Smooth muscle cell of the brain vasculature (primary cell): ENCODE measurements around the gene BEND6.
"Not testable (repeated sequence)": the region's sequence is repeated elsewhere in the genome, so short reads cannot be mapped to it uniquely, and the experiment has no call there.

Experiments
- DNase-seq: peaks from one replicate; pipeline ENCODE4 v3.0.0-alpha.2; 2012; ENCODE audit warnings: low read depth, low spot score

BEND6 gene

DNA sequence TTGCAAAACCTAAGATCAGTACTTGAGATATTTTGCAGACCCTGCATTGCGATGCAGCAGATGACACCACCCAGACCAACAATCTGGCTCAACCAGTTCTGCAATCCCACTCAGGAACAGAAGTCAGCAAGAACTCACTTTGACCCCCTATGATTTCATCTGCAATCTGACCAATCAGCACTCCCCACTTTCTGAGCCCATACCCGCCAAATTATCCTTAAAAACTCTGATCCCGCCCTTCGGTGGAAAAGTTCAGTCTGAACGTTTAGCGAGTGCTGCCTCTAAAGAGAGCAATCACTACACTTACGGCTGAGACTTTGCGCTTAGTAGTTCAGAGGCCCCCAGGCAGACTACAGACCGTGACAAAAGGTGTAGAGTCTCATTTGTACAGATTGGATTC, 74.3 kb downstream of the BEND6 start:
- DNase-seq: no peak

DNA sequence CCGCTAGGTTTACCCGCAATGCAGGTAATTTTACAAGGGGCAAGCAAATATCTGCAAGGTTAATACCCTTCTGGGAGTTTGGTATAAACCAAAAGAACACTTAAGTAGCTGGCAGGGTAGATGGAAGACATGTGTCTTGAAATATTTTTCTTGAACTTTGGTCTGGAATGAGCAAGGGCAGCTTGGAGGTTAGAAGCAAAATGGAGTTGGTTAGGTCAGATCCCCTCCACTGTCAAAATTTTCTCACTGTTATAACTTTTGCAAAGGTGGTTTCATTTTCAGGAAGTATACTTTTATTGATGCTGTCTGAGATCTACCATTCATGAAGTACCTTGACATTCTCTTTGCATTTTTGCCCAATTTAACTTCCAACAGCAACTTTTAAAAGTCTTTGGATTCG, 78.3 kb downstream of the BEND6 start:
- DNase-seq: no peak

DNA sequence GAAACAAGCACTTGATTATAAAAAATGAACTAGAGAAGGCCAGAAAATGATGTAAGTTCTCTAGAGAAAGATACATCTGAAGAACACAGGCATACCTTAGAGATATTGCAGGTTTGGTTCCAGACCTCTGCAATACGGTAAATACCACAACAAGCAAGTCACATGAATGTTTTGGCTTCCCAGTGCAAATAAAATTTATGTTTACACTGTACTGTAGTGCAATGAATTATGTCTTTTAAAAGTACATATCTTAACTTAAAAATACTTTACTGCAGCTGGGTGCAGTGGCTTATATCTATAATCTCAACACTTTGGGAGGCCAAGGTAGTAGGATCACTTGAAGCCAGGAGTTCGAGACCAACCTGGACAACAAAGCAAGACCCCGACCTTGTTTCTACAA, 80.6 kb downstream of the BEND6 start:
- no peak for DNase-seq

DNA sequence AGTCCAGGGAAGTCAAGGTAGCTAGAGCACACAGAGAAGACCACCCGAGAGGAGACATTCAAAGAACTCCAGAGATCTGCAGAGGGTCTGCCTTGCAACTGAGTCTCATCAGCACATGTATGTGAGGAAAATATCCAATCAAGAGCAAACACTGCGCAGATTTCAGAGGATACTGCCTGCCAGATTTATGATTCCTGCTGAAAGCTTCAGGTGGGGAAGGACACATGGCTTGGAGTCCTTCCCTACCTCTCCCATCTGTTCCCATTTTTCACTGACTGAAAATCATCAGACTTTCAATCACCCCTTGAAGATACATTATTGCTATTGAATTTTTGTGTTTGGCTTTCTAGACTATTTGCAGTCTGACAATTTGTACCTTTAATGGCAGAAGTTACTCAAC, 84.0 kb downstream of the BEND6 start:
- no peak for DNase-seq

DNA sequence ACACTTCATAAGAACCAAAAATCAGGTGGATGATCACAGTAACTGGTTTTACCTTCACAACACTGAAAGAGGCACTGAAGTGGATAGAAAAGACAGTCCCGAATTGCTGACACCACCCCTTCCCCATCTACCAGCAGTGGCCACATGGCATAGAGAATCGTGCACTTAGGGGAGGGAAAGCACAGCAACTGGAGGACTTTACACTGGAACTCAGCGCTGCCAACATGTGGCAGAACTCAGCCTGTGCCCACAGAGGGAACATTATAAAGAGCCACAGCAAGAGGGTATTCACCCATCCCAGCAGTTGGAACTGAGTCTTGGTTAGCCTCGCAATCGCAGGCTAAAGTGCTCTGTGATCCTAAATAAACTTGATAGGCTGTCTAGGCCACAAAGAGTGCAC, 85.1 kb downstream of the BEND6 start:
- DNase-seq: no peak

DNA sequence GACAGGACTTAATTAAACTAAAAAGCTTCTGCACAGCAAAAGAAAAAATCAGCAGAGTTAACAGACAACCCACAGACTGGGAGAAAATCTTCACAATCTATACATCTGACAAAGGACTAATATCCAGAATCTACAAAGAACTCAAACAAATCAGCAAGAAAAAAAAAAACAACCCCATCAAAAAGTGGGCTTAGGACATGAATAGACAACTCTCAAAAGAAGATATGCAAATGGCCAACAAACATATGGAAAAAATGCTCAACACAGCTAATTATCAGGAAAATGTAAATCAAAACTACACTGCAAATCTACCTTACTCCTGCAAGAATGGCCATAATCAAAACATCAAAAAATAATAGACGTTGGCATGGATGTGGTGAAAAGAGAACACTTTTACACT, 89.2 kb downstream of the BEND6 start:
- DNase-seq: not testable (repeated sequence)

DNA sequence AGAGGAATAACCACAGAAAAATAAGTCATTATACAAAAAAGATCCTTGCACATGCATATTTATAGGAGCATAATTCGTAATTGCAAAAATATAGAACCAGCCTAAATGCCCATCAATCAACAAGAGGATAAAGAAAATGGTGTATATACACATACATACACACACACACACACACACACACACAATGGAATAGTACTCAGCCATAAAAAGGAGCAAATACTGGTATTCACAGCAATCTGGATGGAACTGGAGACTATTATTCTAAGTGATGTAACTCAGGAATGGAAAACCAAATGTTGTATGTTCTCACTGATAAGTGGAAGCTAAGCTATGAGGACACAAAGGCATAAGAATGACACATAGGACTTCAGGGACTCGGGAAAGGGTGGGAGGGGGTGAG, 89.7 kb downstream of the BEND6 start:
- no peak for DNase-seq

DNA sequence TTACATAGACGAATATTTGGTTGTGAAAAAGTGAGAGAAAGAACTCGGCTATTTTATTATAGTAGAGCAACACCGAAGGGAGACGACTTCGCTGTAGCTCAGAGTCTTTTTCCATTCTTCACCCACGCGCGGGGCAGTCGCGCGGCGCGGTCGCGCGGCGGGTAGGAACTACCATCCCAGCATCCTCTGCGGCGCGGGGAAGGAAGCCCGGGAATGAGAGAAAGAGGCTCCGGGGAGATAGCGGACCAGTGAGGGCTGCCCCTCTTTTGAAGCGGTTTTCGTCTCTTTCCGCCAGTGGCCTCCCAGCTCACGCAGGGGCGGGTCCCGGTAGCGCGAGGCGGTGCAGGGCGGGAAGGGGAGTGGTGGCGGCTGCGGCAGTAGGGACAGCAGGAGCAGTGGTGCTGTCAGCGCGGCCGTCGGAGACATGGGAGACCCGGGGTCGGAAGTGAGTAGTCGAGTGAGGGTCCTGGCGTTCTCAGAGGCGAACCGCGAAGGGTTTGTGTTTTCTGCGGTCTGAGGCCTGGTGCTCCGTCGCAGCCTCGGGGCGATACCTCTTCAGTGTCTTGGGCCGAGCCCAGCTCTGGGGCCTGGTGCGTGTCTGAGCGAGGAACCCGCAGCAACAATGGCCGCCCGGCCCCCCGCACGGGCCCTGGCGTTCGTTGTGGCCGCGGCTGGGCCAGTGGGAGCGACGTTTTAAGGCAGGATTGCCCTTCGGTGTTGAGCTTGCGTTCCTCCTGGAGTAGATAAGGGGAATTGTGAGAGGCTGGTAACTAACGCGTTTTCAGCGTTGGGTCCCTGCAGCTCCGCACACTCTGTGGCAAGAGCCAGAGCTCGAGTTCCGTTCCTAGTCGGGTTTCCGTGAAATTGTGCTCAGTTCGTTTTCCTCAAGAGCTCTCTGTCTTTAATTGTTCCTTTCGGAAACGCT, 91.7 kb downstream of the BEND6 start, which contains the start of gene KIAA1586:
KIAA1586 (plus strand) TSS at position 362 of the 925 bp plus-strand sequence; CDS start at position 425, 63 bp downstream.
- DNase-seq: peak; percentile 55

DNA sequence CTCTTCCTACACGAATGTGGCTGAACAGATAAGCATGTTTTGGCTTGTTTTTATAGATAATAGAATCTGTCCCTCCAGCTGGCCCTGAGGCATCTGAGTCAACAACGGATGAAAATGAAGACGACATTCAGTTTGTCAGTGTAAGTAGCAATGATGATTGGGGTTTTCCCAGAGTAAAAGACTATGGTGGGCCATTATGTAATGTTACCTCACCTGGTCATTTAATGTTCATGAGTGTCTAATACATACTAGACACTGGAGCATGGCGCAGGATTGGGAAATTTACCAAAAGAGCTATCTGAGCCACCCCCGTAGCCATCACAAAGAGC, 92.3 kb downstream of the BEND6 start:
- DNase-seq: not testable (repeated sequence)

DNA sequence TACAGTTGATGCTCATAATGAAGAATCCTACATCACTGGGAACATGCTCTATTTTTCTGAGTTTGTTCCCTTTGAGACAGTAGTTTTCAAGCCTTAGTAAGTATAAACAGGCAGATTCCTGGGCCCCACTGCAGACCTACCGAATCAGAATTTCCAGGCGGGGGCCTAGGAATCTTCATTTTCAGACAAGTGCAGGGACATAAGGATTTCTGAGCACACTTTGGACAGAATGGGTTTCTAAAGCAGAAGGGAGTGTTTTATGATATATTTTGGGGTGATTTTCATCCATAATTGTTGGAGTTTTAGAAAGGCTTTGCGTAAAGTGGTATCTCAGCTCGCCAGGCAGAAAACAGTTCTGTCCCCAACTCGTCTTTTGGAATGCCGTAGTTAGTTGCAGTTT, 93.0 kb downstream of the BEND6 start:
- DNase-seq: not testable (repeated sequence)

DNA sequence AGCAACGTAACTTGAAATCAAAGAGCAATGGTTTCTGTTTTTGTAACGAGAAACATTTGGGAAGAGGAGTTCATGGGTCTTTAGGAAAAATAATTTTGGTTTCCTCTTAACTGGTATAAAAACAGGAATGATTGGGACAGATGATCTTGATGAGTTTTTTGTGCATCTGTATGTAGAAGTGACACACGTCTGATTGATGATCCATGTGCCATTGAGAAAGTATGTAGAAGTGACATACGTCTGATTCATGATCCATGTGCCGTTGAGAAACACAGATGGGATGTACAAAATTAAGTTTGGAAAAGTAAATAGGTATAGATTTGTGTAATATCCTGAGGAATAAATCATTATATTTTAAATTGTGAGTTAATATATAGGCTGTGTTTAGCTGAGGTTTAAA, 93.7 kb downstream of the BEND6 start:
- no peak for DNase-seq

DNA sequence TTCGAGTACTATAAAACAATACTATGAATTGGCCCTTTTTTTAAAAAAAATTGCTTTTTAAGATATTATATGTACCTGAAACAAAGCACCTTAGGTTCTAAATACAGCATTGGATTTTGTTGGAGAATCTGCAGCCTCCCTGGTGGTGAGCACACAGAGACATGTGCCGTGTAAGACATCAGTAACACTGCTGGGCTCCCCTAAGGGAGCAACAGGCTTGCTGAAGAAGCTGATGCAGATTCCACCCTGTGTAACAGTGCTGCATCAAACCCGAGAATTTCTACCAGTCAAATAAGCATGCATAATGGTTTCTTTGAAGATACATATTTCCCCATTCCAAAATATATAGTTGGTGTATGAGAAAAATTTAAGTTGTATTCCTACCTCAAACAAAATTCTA, 108.9 kb downstream of the BEND6 start:
- DNase-seq: no peak

DNA sequence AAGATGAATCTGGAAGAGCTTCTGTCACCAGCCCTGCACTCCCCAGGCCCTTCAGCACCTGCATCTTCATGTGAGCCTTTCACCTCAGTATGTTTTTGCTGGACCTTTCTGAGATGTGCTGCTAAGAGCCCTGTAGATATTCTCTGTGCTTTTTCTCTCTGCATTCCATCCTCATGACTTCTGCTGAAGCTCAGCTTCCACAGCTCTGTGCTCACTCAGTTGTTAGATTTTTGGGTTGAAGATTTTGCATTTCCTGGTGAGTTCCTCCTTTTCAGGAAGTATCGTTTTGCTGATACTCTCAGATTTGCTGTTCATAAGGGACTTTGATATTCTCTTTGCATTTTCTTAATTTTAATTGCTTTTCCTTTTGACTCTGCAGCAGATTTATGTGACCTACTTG, 109.9 kb downstream of the BEND6 start:
- DNase-seq: no peak

DNA sequence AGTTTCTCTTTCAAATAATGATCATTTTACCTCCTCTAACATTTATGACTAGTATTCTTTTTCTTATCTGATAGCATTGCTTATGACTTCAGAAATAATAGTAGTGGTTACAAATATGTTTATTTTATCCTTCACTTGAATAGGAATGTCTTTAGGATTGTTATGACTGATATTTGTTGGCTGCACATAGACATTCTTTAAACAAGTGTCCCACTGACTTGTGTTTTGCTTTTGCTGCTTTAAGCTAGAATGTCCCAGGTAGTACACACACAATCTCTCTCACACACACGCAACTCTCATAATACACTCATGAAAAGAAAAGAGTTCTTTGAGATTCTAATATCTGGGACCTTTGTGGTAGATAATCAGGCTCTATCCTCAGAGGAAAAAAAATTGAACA, 113.2 kb downstream of the BEND6 start:
- peak; percentile 13 for DNase-seq

DNA sequence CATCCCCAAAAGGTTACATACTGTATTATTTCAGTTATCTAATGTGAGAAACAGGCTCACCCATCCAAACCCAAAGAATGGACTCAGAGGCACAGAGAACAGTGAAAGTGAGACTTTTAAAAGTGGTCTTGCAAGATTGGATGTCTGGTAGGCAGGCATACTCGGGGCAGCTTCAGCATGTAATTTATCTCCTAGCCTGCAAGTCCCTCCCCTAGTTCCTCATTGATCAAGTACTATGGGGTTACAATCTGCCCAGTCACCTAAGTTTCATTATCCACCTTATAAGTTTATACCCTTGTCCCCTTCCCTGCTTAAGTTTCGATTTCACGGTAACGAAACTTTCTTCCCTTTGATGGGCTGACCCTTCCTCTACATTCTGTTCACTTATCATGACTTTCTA, 114.3 kb downstream of the BEND6 start:
- DNase-seq: no peak

DNA sequence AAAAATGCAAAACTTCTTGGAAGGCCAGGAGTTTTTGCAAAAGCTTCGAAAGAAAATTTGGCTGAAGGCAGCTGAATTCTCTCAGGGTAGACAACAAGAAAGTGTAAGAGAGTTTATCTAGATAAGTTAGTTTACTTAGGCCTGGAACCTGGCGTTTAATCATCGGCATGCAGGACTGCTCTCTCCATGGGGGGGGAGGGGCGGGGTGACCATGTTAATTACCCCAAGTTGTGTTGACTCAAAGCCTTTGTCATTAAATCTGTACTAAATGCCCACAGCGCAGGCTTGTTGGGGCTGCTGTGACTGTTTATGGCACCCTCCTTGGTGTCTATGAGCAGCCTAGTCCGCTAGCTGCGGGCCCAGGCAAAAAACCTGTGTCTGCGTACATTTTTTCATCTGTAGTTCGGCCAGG, 115.0 kb downstream of the BEND6 start:
- no peak for DNase-seq

DNA sequence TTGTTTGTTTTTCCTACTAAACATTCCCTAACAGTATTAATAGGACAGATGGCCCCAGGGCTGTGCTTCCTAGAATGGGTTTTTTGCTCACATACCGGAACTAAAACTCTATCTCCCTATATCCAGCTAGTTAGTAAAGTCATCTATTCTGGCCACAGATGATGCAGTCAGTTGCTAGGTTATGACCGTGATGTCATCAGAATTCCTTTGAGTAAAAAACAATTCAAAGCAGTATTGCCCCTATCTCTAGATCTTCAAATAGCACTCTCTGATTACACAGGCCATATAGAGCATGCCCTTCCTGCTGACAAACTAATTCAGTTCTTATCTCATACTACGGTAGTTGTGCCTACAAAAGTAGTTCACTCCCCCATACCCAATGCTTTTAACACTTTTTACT, 117.2 kb downstream of the BEND6 start:
- no peak for DNase-seq

DNA sequence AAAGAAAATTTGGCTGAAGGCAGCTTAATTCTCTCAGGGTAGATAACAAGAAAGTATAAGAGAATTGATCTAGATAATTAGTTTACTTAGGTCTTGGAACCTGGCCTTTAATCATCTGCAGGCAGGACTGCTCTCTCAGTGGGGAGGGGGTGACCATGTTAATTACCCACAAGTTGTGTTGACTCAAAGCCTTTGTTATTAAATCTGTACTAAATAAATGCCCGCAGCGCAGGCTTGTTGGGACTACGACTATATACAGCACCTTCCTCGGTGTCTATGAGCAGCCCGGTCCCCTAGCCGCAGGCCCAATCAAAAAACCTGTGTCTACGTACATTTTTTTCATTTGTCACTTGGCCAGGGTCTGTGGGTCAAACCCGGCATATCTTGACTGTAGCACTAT, 119.5 kb downstream of the BEND6 start:
- no peak for DNase-seq

DNA sequence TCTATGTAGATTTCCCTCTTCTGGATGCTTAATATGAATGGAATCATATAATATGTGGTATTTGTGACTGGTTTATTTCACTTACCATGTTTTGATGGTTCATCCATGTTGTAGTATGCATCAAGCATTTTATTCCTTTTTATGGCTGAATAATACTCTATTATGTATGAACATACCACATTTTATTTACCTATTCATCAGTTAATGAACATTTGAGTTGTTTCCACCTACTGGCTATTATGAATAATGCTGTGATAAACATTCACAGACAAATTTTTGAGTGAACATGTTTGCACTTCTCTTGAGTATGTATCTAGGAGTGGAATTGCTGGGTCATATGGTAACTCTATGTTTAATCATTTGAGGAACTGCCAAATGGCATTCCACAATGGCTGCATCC, 120.2 kb downstream of the BEND6 start:
- no peak for DNase-seq
